ENCODE data around the gene SEZ6.

Gene SEZ6

DNA sequence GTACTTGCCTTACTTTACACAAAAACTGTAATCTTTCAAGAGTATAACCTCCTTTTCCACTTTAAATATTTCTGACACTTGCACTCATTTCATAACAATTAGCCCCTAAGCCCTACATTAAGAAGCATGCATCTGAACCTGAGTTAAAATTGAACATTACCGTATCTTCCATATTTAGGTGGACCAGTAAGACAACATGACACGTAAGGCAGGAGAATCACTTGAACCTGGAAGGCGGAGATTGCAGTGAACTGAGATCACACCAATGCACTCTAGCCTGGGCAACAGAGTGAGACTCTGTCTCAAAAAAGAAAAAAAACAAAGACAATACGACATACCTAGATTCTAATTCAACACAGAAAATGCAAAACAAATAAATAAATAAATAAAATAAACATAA is 61.5 kb downstream of the SEZ6 start:
- TF ChIP-seq ISL1 (CRISPR knock-in tag; IDR thresholded peaks at IDR 0.05) (no peak), RARB (CRISPR knock-in tag; IDR thresholded peaks at IDR 0.05) (no peak), TCF4 (CRISPR knock-in tag; IDR thresholded peaks at IDR 0.05; ENCODE audit: borderline replicate concordance) (no peak), BACH2 (CRISPR knock-in tag; IDR thresholded peaks at IDR 0.05; ENCODE audit: borderline replicate concordance) (no peak), ZFP3 (CRISPR knock-in tag; IDR thresholded peaks at IDR 0.05) (no peak), ESRRG (CRISPR knock-in tag; IDR thresholded peaks at IDR 0.05) (no peak), OSR1 (CRISPR knock-in tag; IDR thresholded peaks at IDR 0.05) (no peak)
- ATAC-seq: no peak

DNA sequence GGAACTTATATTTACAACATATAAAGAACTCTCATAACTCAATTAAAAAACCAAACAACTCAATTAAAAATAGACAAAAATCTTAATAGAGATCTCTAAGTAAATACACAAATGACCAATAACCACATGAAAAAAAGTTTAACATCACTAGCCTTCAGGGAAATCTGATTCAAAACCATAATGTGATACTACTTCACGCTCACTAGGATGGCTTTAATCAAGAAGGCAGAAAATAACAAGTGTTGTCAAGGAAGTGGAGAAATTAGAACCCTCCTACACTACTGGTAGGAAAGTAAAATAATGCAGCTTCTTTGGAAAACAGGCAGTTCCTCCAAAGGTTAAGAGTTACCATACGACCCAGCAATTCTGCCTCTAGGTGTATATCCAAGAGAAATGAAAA is 62.9 kb downstream of the SEZ6 start:
- TF ChIP-seq ZFP30 (CRISPR knock-in tag; IDR thresholded peaks at IDR 0.05): no peak
- no peak for TF ChIP-seq ZC3H10 (CRISPR knock-in tag; IDR thresholded peaks at IDR 0.05)
- TF ChIP-seq CSRNP3 (CRISPR knock-in tag; IDR thresholded peaks at IDR 0.05): no peak
- TF ChIP-seq OSR1 (CRISPR knock-in tag; IDR thresholded peaks at IDR 0.05): no peak
- no peak for TF ChIP-seq TOX (CRISPR knock-in tag; IDR thresholded peaks at IDR 0.05; ENCODE audit: borderline replicate concordance)
- TF ChIP-seq PPARA (CRISPR knock-in tag; IDR thresholded peaks at IDR 0.05; ENCODE audit: borderline replicate concordance): no peak
- no peak for TF ChIP-seq ARNTL (CRISPR knock-in tag; IDR thresholded peaks at IDR 0.05; ENCODE audit: borderline replicate concordance, low read depth)
- TF ChIP-seq, protein P1, sequence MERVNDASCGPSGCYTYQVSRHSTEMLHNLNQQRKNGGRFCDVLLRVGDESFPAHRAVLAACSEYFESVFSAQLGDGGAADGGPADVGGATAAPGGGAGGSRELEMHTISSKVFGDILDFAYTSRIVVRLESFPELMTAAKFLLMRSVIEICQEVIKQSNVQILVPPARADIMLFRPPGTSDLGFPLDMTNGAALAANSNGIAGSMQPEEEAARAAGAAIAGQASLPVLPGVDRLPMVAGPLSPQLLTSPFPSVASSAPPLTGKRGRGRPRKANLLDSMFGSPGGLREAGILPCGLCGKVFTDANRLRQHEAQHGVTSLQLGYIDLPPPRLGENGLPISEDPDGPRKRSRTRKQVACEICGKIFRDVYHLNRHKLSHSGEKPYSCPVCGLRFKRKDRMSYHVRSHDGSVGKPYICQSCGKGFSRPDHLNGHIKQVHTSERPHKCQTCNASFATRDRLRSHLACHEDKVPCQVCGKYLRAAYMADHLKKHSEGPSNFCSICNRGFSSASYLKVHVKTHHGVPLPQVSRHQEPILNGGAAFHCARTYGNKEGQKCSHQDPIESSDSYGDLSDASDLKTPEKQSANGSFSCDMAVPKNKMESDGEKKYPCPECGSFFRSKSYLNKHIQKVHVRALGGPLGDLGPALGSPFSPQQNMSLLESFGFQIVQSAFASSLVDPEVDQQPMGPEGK (CRISPR knock-in tag; IDR thresholded peaks at IDR 0.05; ENCODE audit: borderline replicate concordance): no peak
- no peak for ATAC-seq

DNA sequence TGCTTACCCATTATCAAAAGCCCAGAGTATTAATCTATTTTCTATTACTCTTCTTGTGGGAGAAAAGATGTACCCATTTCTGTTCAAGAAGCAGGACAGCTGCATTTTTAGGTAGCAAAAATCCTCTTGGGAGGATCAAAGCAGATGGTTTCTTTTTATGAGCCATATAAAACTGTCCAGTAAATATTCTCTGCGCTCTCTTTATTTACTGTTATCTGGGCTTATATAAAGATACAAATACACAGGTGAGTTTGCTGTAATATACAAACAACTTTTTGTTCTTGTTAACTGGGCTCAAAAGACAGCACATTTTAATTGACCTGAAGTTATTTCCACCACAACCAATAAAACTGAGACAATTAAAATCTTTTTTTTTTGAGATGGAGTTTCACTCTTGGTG is 64.6 kb downstream of the SEZ6 start:
- no peak for ATAC-seq
- no peak for TF ChIP-seq GLIS3 (CRISPR knock-in tag; IDR thresholded peaks at IDR 0.05)

DNA sequence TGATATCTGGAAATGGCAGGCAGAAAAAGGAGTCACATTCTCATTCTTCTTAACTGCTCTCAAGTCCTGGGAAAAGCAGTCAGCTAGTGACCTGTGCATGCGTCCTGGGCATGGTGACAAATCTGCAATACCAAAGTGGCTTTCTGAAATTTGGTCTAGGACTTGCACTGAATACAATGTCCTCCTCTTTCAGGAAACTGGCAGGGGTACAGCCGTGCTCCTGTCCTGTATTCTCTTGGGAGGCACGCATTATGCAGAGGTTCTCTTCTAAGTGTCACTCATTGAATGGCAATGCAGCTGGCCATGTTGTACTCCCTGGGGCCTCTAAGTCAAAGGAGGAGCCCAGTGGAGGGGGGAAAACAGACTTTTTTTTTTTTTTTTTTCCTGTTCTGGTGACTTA is 65.2 kb downstream of the SEZ6 start:
- TF ChIP-seq RARB (CRISPR knock-in tag; IDR thresholded peaks at IDR 0.05) (no peak), OSR1 (CRISPR knock-in tag; IDR thresholded peaks at IDR 0.05) (no peak), ZNF70 (CRISPR knock-in tag; IDR thresholded peaks at IDR 0.05) (no peak), ARNTL (CRISPR knock-in tag; IDR thresholded peaks at IDR 0.05; ENCODE audit: borderline replicate concordance, low read depth) (no peak)
- TF ChIP-seq, protein P2, sequence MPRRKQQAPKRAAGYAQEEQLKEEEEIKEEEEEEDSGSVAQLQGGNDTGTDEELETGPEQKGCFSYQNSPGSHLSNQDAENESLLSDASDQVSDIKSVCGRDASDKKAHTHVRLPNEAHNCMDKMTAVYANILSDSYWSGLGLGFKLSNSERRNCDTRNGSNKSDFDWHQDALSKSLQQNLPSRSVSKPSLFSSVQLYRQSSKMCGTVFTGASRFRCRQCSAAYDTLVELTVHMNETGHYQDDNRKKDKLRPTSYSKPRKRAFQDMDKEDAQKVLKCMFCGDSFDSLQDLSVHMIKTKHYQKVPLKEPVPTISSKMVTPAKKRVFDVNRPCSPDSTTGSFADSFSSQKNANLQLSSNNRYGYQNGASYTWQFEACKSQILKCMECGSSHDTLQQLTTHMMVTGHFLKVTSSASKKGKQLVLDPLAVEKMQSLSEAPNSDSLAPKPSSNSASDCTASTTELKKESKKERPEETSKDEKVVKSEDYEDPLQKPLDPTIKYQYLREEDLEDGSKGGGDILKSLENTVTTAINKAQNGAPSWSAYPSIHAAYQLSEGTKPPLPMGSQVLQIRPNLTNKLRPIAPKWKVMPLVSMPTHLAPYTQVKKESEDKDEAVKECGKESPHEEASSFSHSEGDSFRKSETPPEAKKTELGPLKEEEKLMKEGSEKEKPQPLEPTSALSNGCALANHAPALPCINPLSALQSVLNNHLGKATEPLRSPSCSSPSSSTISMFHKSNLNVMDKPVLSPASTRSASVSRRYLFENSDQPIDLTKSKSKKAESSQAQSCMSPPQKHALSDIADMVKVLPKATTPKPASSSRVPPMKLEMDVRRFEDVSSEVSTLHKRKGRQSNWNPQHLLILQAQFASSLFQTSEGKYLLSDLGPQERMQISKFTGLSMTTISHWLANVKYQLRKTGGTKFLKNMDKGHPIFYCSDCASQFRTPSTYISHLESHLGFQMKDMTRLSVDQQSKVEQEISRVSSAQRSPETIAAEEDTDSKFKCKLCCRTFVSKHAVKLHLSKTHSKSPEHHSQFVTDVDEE (CRISPR knock-in tag; IDR thresholded peaks at IDR 0.05): no peak
- no peak for ATAC-seq

DNA sequence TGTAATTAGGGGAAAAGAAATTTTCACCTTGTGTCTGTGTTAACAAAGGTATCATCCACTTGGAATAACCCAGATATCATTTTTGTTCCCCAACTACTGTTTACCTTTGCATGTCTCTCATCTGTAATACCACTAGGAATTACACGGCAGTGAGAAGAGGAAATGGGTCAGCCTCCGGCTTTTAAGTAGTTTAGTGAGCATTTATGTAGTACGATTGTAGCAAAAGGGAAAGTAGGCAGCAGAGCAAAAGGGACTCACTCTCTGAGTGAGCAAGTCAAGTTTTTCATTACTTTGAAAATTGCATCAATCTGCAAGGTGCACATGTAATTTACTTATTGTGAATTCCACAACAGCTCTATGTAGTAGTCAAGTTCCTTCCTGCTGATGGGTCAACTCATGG is 65.7 kb downstream of the SEZ6 start:
- ATAC-seq: no peak
- TF ChIP-seq ESRRG (CRISPR knock-in tag; IDR thresholded peaks at IDR 0.05) (no peak), ZFP3 (CRISPR knock-in tag; IDR thresholded peaks at IDR 0.05) (no peak), PPARA (CRISPR knock-in tag; IDR thresholded peaks at IDR 0.05; ENCODE audit: borderline replicate concordance) (no peak), POU6F1 (CRISPR knock-in tag; IDR thresholded peaks at IDR 0.05; ENCODE audit: borderline replicate concordance, low read depth) (no peak), TCF4 (CRISPR knock-in tag; IDR thresholded peaks at IDR 0.05; ENCODE audit: borderline replicate concordance) (no peak), CSRNP3 (CRISPR knock-in tag; IDR thresholded peaks at IDR 0.05) (no peak), TOX (CRISPR knock-in tag; IDR thresholded peaks at IDR 0.05; ENCODE audit: borderline replicate concordance) (no peak), BACH2 (CRISPR knock-in tag; IDR thresholded peaks at IDR 0.05; ENCODE audit: borderline replicate concordance) (no peak), OSR1 (CRISPR knock-in tag; IDR thresholded peaks at IDR 0.05) (no peak), SNAI2 (CRISPR knock-in tag; IDR thresholded peaks at IDR 0.05) (no peak), GLIS3 (CRISPR knock-in tag; IDR thresholded peaks at IDR 0.05) (no peak), RARB (CRISPR knock-in tag; IDR thresholded peaks at IDR 0.05) (no peak)
- TF ChIP-seq, protein P1 (CRISPR knock-in tag; IDR thresholded peaks at IDR 0.05; ENCODE audit: borderline replicate concordance): no peak
- TF ChIP-seq, protein P2 (CRISPR knock-in tag; IDR thresholded peaks at IDR 0.05): no peak

Data from SK-N-SH treated with all-trans-retinoic acid at 6 μM for 48 hours (cell line).